HCT116 (cell line): ENCODE results near the gene STC2. TPM values are rescaled to one million over a fixed set of nuclear protein-coding genes. Genes with fewer than 3 reads are reported as not detected.

Source experiments
- ATAC-seq: fragments of 200-7000 bp; cut with Tn5 transposase; 2 replicates; pipeline ENCODE4 v1.9.1; 2020; ENCODE audit warnings: mild to moderate bottlenecking, moderate library complexity
- BruUV-seq: library from RNA; stranded (reverse); fragments of 400-500 nt; replicated peaks from 2 replicates; lab custom pipeline; 2021; lab: Mats Ljungman, UMichigan
- CTCF ChIA-PET: fragments of 300-600 bp; sonication (Branson Sonifier 250); formaldehyde crosslinking; loops from one replicate; lab custom pipeline; 2021; ENCODE audit warnings: antibody characterized with exemption; lab: Charles Lee
- POLR2A ChIA-PET: fragments of 300-600, 350-600 bp; sonication (Branson Sonifier 250); formaldehyde crosslinking; loops from one replicate; lab custom pipeline; 2021; ENCODE audit warnings: antibody characterized with exemption; lab: Charles Lee
- RAD21 ChIA-PET, 2 experiments: fragments of 300-600 bp; sonication (Branson Sonifier 250); formaldehyde crosslinking; loops; one replicate each; lab custom pipeline; 2023; ENCODE audit warnings: low total read pairs in 2 of 2; ENCODE audit not compliant: uncharacterized antibody in 2 of 2, unreplicated experiment in 2 of 2, low non-redundant PET in 1 of 2; lab: Charles Lee
- DNase-seq: peaks from one replicate; pipeline ENCODE4 v3.0.0-alpha.2; 2010; ENCODE audit warnings: low read depth, low spot score
- H2AFZ ChIP-seq: fragments of 200-600 bp; shearing (Covaris generic), sonication (generic); 2 replicates; pipeline ENCODE4 v1.6.1; 2017; ENCODE audit warnings: low read depth, mixed run types, mixed read lengths, antibody characterized with exemption, low read length; ENCODE audit not compliant: poor library complexity, severe bottlenecking
- H3K27ac ChIP-seq: 2 replicates; pipeline ENCODE4 v1.5.1; 2012; ENCODE audit warnings: low read depth, low read length
- H3K27me3 ChIP-seq: fragments of 200-600 bp; sonication (generic); 2 replicates; pipeline ENCODE4 v1.6.1; 2016; ENCODE audit warnings: mixed run types, low read length, mixed read lengths; ENCODE audit not compliant: insufficient read depth
- H3K36me3 ChIP-seq, 2 experiments: fragments of 200-500 bp in 1 of 2; fragments of 200-600 bp in 1 of 2; sonication (Bioruptor generic) in 1 of 2; sonication (generic) in 1 of 2; 2 replicates each; pipeline versions ENCODE4 v1.5.1 to v1.6.1; 2014 to 2016; ENCODE audit warnings: low read length in 2 of 2, inconsistent platforms in 1 of 2, mixed read lengths in 1 of 2, mixed run types in 1 of 2; ENCODE audit not compliant: insufficient read depth in 2 of 2, control insufficient read depth in 1 of 2
- H3K4me1 ChIP-seq, 2 experiments: fragments of 200-600 bp in 1 of 2; sonication (generic) in 1 of 2; 2 replicates each; pipeline versions ENCODE4 v1.5.1 to v1.6.1; 2012 to 2017; ENCODE audit warnings: low read length in 2 of 2, inconsistent platforms in 1 of 2, mild to moderate bottlenecking in 1 of 2, mixed read lengths in 1 of 2, mixed run types in 1 of 2, moderate library complexity in 1 of 2; ENCODE audit not compliant: insufficient read depth in 2 of 2, control insufficient read depth in 1 of 2
- H3K4me2 ChIP-seq: fragments of 200-600 bp; sonication (generic); 2 replicates; pipeline ENCODE4 v1.6.1; 2017; ENCODE audit warnings: mixed run types, low read length, mixed read lengths
- H3K4me3 ChIP-seq, 2 experiments: fragments of 200-600 bp in 1 of 2; sonication (generic) in 1 of 2; replicated peaks in 1 of 2; 2 replicates each; pipeline ENCODE4 v1.5.1; 2011 to 2016; ENCODE audit warnings: low read length in 2 of 2, control low read depth in 1 of 2, low read depth in 1 of 2, mild to moderate bottlenecking in 1 of 2, mixed read lengths in 1 of 2, mixed run types in 1 of 2
- H3K79me2 ChIP-seq: fragments of 200-600 bp; sonication (generic); 2 replicates; pipeline ENCODE4 v1.6.1; 2017; ENCODE audit warnings: mild to moderate bottlenecking, mixed run types, low read length, moderate library complexity, mixed read lengths; ENCODE audit not compliant: insufficient read depth
- H3K9ac ChIP-seq: fragments of 200-600 bp; sonication (generic); 2 replicates; pipeline ENCODE4 v1.6.1; 2016; ENCODE audit warnings: low read length, mixed read lengths
- H3K9me2 ChIP-seq: fragments of 200-600 bp; sonication (generic), shearing (Covaris generic); 2 replicates; pipeline ENCODE4 v1.6.1; 2017; ENCODE audit warnings: mixed run types, mild to moderate bottlenecking, moderate library complexity; ENCODE audit not compliant: insufficient read depth
- H3K9me3 ChIP-seq, 2 experiments: fragments of 200-500 bp in 1 of 2; fragments of 200-600 bp in 1 of 2; sonication (Bioruptor generic) in 1 of 2; sonication (generic) in 1 of 2; 2 replicates each; pipeline ENCODE4 v1.6.1; 2014 to 2017; ENCODE audit warnings: low read length in 2 of 2, mixed read lengths in 2 of 2, inconsistent platforms in 1 of 2, low read depth in 1 of 2, mild to moderate bottlenecking in 1 of 2, mixed run types in 1 of 2, moderate library complexity in 1 of 2; ENCODE audit not compliant: control insufficient read depth in 1 of 2, insufficient read depth in 1 of 2
- H4K20me1 ChIP-seq: fragments of 200-600 bp; sonication (generic), shearing (Covaris generic); 2 replicates; pipeline ENCODE4 v1.6.1; 2017; ENCODE audit warnings: mixed run types, mild to moderate bottlenecking, moderate library complexity; ENCODE audit not compliant: insufficient read depth
- CEBPB ChIP-seq: IDR thresholded peaks from 2 replicates; pipeline ENCODE4 v1.6.1; 2012; ENCODE audit warnings: low read depth
- EGR1 ChIP-seq: IDR thresholded peaks from 2 replicates; pipeline ENCODE4 v1.6.1; 2012; ENCODE audit warnings: low read depth
- ELF1 ChIP-seq: IDR thresholded peaks from 2 replicates; pipeline ENCODE4 v1.6.1; 2012; ENCODE audit warnings: low read depth, borderline replicate concordance
- EZH2phosphoT487 ChIP-seq: fragments of 200-600 bp; IDR thresholded peaks from 2 replicates; pipeline ENCODE4 v1.6.1; 2018; ENCODE audit warnings: antibody characterized with exemption, borderline replicate concordance
- FOSL1 ChIP-seq: IDR thresholded peaks from 2 replicates; pipeline ENCODE4 v1.6.1; 2012; ENCODE audit warnings: low read depth
- POLR2A ChIP-seq: IDR thresholded peaks from 2 replicates; pipeline ENCODE4 v1.7.0; 2011; ENCODE audit warnings: borderline replicate concordance; ENCODE audit not compliant: insufficient read depth, insufficient read length; ENCODE audit errors: extremely low read depth
- REST ChIP-seq: IDR thresholded peaks from 2 replicates; pipeline ENCODE4 v1.6.1; 2012; ENCODE audit warnings: low read depth
- intact Hi-C: fragments of 100-400 bp; cut with micrococcal nuclease; formaldehyde crosslinking; loops from 2 replicates; pipeline ENCODE4 v1.10.0; 2022
- total RNA-seq: library from RNA; stranded (reverse); gene quantifications from one replicate; pipeline ENCODE4 v1.2.1, GENCODE V29; 2021; ENCODE audit not compliant: unreplicated experiment

The STC2 gene
- total RNA-seq, 1 experiment from 2014 or later, result 97.3 TPM

GRCh38 chr5:173300389-173301047 lies 27.7 kb downstream of the STC2 start:
- ATAC-seq (no peak), DNase-seq (no peak)
- Histone ChIP-seq H3K9me2 (no peaks in the 10 kb centered on the region), H3K27ac (no peak overlapping the region), H3K36me3 (no peaks in the 10 kb centered on the region), H3K79me2 (no peaks in the 10 kb centered on the region), H3K4me3 (no peak overlapping the region), H3K9me3 (no peaks in the 10 kb centered on the region), H3K4me2 (no peak overlapping the region), H2AFZ (no peak overlapping the region), H3K4me1 (peaks cover 29 to 37% of the 10 kb centered on the region in 2 experiments), H3K27me3 (no peaks in the 10 kb centered on the region), H4K20me1 (no peaks in the 10 kb centered on the region), H3K9ac (no peak overlapping the region)
- CTCF ChIA-PET, result interaction anchor here (1.4 kb wide), 1 partner anchor 31 kb away, joined by 3 read pairs; no protein-coding TSS in a partner anchor
- POLR2A ChIA-PET, result interaction anchor here (0.7 to 0.9 kb wide), 2 partner anchors 29 to 30 kb away, joined by 3 to 6 read pairs; no protein-coding TSS in a partner anchor
- no TSS peak for BruUV-seq
- TF ChIP-seq POLR2A (no peak), EGR1 (no peak), REST (no peak), FOSL1 (no peak), ELF1 (no peak), EZH2phosphoT487 (no peak), CEBPB (no peak)
- RAD21 ChIA-PET, result no interaction called here
- intact Hi-C loops, result no loop called here
